Cardiac muscle cell (in vitro differentiated cells and primary cell): ENCODE measurements around the gene ADAT3. TPM values are rescaled to one million over a fixed set of nuclear protein-coding genes. Genes with fewer than 3 reads are reported as not detected.

ENCODE experiments used
- DNase-seq, 2 donors: peaks; one replicate each; pipeline versions ENCODE4 v3.0.0 to v3.0.0-alpha.2; 2010 to 2017; ENCODE audit warnings: low read depth in 1 of 2, low spot score in 1 of 2
- H3K27ac ChIP-seq: fragments of 200-600 bp; sonication (generic); 2 replicates; pipeline ENCODE4 v1.5.1; 2016
- H3K27me3 ChIP-seq: fragments of 200-600 bp; sonication (generic); 2 replicates; pipeline ENCODE4 v1.6.0; 2016; ENCODE audit warnings: control low read depth
- H3K36me3 ChIP-seq: fragments of 200-600 bp; sonication (generic); 2 replicates; pipeline ENCODE4 v1.5.1; 2016; ENCODE audit warnings: control low read depth
- H3K4me1 ChIP-seq: fragments of 200-600 bp; sonication (generic); 2 replicates; pipeline ENCODE4 v1.8.1; 2017; ENCODE audit warnings: low read depth, mild to moderate bottlenecking, mixed run types
- H3K4me3 ChIP-seq: fragments of 200-600 bp; sonication (generic); 2 replicates; pipeline ENCODE4 v1.5.1; 2016; ENCODE audit warnings: mild to moderate bottlenecking
- H3K9me3 ChIP-seq: fragments of 200-600 bp; sonication (generic); 2 replicates; pipeline ENCODE4 v1.5.1; 2017; ENCODE audit warnings: low read depth, mild to moderate bottlenecking, control low read depth
- CTCF ChIP-seq: IDR thresholded peaks from 2 replicates; pipeline ENCODE4 v1.5.1; 2012; ENCODE audit warnings: low read depth, mild to moderate bottlenecking, low read length
- polyA plus RNA-seq: library from polyadenylated mRNA; unstranded; fragments of >200 nt; fragmentation: Nextera tagmentation; extraction: Ambion mirVana; gene quantifications from 2 replicates; pipeline ENCODE4 v1.2.1, GENCODE V29; 2016
- total RNA-seq: library from RNA; depleted of rRNA; stranded (reverse); fragments of >200 nt; gene quantifications from 2 replicates; pipeline ENCODE4 v1.2.3, GENCODE V29; 2016

Gene ADAT3
- total and polyA plus RNA-seq, 2 experiments from 2014 or later, result 11.2 to 14.3 TPM

GRCh38 chr19:1888385-1888784 is 16.8 kb upstream of the ADAT3 start:
- no peak overlapping the region for H3K27ac ChIP-seq
- peaks cover 14% of the 10 kb centered on the region for H3K4me1 ChIP-seq
- no peak for DNase-seq
- H3K27me3 ChIP-seq, result no peaks in the 10 kb centered on the region
- H3K4me3 ChIP-seq, result no peak overlapping the region
- no peak for TF ChIP-seq CTCF
- no peaks in the 10 kb centered on the region for H3K9me3 ChIP-seq
- H3K36me3 ChIP-seq, result no peaks in the 10 kb centered on the region

GRCh38 chr19:1889907-1890306 is 15.3 kb upstream of the ADAT3 start:
- H3K27me3 ChIP-seq, result no peaks in the 10 kb centered on the region
- no peak for DNase-seq
- no peaks in the 10 kb centered on the region for H3K36me3 ChIP-seq
- no peak overlapping the region for H3K4me3 ChIP-seq
- peaks cover 8% of the 10 kb centered on the region for H3K4me1 ChIP-seq
- H3K27ac ChIP-seq, result no peak overlapping the region
- no peaks in the 10 kb centered on the region for H3K9me3 ChIP-seq
- no peak for TF ChIP-seq CTCF

DNA sequence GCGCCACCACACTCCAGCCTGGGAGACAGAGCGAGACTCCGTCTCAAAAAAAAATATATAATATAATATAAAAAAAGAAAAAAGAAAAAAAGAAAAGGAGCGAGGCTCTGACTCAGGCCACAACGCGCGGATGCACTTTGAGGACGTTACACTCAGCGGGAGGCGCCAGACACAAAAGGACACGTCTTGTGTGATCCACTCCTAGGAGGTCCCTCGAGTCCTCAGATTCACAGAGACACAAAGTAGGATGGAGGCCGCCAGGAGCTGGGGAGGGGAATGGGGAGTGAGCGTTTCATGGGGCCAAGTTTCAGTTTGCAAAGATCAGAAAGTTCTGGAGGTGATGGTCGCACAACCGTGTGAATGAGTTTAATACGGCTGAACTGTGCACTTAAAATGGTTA is 11.4 kb upstream of the ADAT3 start:
- TF ChIP-seq CTCF, result no peak
- H3K27ac ChIP-seq, result no peak overlapping the region
- peaks cover 6% of the 10 kb centered on the region for H3K4me1 ChIP-seq
- no peak for DNase-seq
- no peaks in the 10 kb centered on the region for H3K27me3 ChIP-seq
- no peak overlapping the region for H3K4me3 ChIP-seq
- H3K36me3 ChIP-seq, result no peaks in the 10 kb centered on the region
- H3K9me3 ChIP-seq, result no peaks in the 10 kb centered on the region

- no peak for TF ChIP-seq CTCF
Measured at GRCh38 chr19:1896508-1896907, 8.7 kb upstream of the ADAT3 start.

DNA sequence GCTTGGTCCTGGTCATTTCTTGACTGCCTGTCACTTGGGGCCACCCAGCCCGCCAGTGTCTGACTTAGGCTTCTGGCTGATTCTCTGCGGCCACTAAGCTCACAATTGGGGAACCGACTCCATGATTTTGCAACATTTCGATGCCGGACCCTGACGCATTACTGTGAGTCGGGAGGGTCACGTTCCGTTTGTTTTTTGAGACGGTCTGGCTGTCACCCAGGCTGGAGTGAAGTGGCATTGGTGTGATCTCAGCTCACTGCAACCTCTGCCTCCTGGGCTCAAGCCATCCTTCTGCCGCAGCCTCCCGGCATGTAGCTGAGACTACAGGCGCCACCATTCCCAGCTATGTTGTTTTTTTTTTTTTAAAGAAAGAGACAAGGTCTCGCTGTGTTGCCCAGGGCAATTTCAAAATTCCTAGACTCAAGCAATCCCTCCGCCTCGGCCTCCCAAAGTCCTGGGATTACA is 3.2 kb upstream of the ADAT3 start:
- DNase-seq, result no peak
- Histone ChIP-seq H3K9me3 (no peaks in the 10 kb centered on the region), H3K27me3 (no peaks in the 10 kb centered on the region), H3K4me3 (no peak overlapping the region), H3K36me3 (no peaks in the 10 kb centered on the region), H3K27ac (no peak overlapping the region), H3K4me1 (no peaks in the 10 kb centered on the region)
- TF ChIP-seq CTCF, result no peak

More at GRCh38 chr19:1896508-1896907, 8.7 kb upstream of the ADAT3 start:
- H3K9me3 ChIP-seq, result no peaks in the 10 kb centered on the region
- no peak overlapping the region for H3K4me3 ChIP-seq
- H3K27me3 ChIP-seq, result no peaks in the 10 kb centered on the region
- no peak overlapping the region for H3K27ac ChIP-seq
- no peak for DNase-seq
- H3K36me3 ChIP-seq, result no peaks in the 10 kb centered on the region
- H3K4me1 ChIP-seq, result peaks cover 6% of the 10 kb centered on the region

DNA sequence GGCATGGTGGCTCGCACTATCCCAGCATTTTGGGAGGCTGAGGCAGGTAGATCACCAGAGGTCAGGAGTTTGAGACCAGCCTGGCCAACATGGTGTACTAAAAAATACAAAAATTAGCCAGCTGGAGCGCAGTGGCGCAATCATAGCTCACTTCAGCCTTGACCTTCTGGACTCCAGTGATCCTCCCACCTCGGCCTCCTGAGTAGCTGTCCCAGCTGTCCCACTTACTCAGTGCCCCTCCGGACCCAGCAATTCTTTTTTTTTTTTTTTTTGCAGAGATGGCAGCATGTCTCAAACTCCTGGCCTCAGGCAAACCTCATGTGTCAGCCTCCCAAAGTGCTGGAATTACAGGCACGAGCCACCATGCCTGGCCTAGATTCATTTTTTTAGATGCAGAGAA is 2.3 kb upstream of the ADAT3 start:
- H3K9me3 ChIP-seq, result no peaks in the 10 kb centered on the region
- H3K4me3 ChIP-seq, result no peak overlapping the region
- H3K4me1 ChIP-seq, result no peaks in the 10 kb centered on the region
- no peaks in the 10 kb centered on the region for H3K36me3 ChIP-seq
- TF ChIP-seq CTCF, result no peak
- H3K27ac ChIP-seq, result no peak overlapping the region
- DNase-seq, result no peak
- no peaks in the 10 kb centered on the region for H3K27me3 ChIP-seq
